Measurements from ENCODE around the gene SOX1.

Gene SOX1

DNA sequence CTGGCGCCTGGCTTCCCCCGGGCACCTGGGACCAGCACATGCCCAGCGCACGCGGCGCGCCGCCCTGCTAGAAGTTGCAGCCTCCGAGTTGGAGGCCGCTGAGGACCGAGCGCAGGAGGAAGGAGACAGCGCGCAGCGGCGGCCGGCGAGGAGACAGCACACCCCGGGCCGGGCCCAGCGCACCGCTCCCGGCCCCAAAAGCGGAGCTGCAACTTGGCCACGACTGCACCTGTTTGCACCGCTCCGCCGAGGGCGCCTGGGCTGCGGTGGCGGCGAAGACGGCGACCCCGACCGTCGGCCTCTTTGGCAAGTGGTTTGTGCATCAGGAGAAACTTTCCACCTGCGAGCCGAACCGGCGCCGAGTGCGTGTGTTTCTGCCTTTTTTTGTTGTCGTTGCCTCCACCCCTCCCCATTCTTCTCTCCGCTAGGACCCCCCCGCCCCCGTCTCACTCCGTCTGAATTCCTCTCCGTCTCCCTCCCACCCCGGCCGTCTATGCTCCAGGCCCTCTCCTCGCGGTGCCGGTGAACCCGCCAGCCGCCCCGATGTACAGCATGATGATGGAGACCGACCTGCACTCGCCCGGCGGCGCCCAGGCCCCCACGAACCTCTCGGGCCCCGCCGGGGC lies at the start of gene SOX1:
SOX1 (plus strand) TSS at position 34 of the 626 bp plus-strand sequence; CDS start at position 544, 510 bp downstream.
- no peak within 1 kb of the TSS for H3K27ac Mint-ChIP-seq
- H3K36me3 Mint-ChIP-seq (ENCODE audit: low read depth) = no peaks in the 10 kb centered on the region
- H3K27me3 Mint-ChIP-seq = peaks cover 80% of the 10 kb centered on the region
- H3K4me1 Mint-ChIP-seq (ENCODE audit: low read depth) = no peaks in the 10 kb centered on the region
- H3K4me3 Mint-ChIP-seq = peak within 1 kb of the TSS; percentile 38
- intact Hi-C loops (cut with micrococcal nuclease) = no loop called here
- no peaks in the 10 kb centered on the region for H3K9me3 Mint-ChIP-seq

DNA sequence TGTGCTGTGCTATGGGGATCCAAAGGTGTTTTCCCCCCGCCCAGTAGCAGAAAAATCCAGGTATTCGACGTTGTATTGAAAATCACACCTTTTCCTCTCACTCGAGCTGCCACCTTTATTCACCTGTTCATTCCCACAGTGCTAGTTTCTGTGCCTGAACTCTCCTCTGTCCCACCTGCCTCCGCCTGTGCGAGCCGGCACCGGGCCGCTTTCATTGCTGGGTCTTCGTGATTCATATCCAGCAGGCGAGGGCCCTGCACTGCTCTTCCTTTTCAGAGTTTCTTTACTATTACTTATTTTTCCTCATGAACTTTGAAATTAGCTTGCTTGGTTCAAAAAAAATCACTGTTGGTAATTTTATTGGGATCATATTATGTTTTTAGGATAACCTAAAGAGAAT lies 42.4 kb upstream of the SOX1 start:
- H3K27ac Mint-ChIP-seq = no peak overlapping the region
- H3K4me3 Mint-ChIP-seq = no peak overlapping the region
- intact Hi-C loops (cut with micrococcal nuclease) = no loop called here

DNA sequence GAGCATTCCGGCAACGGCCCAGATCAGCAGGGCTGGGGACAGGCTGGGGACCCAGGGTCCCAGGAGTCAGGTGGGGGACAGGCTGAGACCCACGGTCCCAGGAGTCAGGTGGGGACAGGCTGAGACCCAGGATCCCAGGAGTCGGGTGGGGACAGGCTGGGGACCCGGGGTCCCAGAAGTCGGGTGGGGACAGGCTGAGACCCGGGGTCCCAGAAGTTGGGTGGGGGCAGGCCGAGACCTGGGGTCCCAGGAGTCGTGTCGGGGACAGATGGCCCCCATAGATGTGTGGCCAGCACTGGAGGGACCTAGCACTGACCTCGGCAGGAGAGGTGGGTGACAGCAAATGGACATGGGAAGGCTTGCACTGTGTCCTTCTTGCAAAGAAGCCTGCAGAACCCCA lies 39.7 kb upstream of the SOX1 start:
- intact Hi-C loops (cut with micrococcal nuclease) = no loop called here
- Mint-ChIP-seq H3K4me1 (ENCODE audit: low read depth) (no peaks in the 10 kb centered on the region), H3K9me3 (peaks cover 9% of the 10 kb centered on the region), H3K27ac (no peak overlapping the region), H3K4me3 (no peak overlapping the region), H3K27me3 (no peaks in the 10 kb centered on the region), H3K36me3 (ENCODE audit: low read depth) (no peaks in the 10 kb centered on the region)

More for the DNA sequence above, 42.4 kb upstream of the SOX1 start:
- peaks cover 18% of the 10 kb centered on the region for H3K9me3 Mint-ChIP-seq
- H3K4me1 Mint-ChIP-seq (ENCODE audit: low read depth) = no peaks in the 10 kb centered on the region
- H3K27me3 Mint-ChIP-seq = no peaks in the 10 kb centered on the region
- no peaks in the 10 kb centered on the region for H3K36me3 Mint-ChIP-seq (ENCODE audit: low read depth)

DNA sequence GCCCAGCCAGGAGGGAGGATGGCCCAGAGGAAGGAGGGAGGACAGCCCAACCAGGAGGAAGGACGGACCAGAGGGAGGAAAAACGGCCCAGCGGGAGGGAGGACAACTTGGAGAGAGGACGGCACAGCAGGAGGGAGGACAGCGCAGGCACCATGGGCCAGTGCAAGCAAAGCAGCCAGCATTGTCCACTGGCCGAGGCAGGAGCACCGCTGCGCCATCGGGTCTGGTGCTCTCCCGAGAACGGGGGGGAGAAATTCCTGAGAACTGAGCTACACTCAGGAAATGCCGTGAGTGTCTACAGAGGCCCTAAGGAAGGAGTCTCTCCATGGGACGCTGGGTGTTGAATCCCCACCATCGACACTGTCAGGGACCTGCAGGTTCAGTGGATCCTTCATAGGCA lies 38.5 kb upstream of the SOX1 start:
- Mint-ChIP-seq H3K9me3 (peaks cover 9% of the 10 kb centered on the region), H3K27me3 (no peaks in the 10 kb centered on the region), H3K36me3 (ENCODE audit: low read depth) (no peaks in the 10 kb centered on the region), H3K27ac (no peak overlapping the region), H3K4me1 (ENCODE audit: low read depth) (no peaks in the 10 kb centered on the region), H3K4me3 (no peak overlapping the region)
- intact Hi-C loops (cut with micrococcal nuclease) = no loop called here

DNA sequence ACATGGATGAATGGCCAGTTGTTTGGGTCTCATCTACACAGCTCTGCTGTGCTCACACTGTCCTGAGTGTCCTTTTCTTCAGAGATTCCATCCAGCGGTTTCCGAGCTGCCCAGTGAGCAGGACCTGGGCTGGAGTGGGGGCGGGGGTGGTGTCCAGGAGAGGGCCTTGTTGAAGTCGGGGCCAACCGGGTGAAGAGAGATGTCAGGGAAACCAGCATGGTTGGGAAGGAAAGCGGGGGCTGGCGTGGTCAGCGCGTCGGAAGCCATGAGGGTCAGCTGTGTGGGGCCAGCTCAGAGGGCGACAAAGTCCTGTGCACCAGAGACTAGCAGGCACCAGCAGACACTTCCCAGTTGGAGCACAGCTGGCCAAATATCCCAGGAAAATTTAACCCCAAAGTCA lies 37.8 kb upstream of the SOX1 start:
- peaks cover 9% of the 10 kb centered on the region for H3K9me3 Mint-ChIP-seq
- intact Hi-C loops (cut with micrococcal nuclease) = no loop called here
- no peak overlapping the region for H3K27ac Mint-ChIP-seq
- no peak overlapping the region for H3K4me3 Mint-ChIP-seq
- no peaks in the 10 kb centered on the region for H3K4me1 Mint-ChIP-seq (ENCODE audit: low read depth)
- no peaks in the 10 kb centered on the region for H3K36me3 Mint-ChIP-seq (ENCODE audit: low read depth)
- H3K27me3 Mint-ChIP-seq = no peaks in the 10 kb centered on the region

DNA sequence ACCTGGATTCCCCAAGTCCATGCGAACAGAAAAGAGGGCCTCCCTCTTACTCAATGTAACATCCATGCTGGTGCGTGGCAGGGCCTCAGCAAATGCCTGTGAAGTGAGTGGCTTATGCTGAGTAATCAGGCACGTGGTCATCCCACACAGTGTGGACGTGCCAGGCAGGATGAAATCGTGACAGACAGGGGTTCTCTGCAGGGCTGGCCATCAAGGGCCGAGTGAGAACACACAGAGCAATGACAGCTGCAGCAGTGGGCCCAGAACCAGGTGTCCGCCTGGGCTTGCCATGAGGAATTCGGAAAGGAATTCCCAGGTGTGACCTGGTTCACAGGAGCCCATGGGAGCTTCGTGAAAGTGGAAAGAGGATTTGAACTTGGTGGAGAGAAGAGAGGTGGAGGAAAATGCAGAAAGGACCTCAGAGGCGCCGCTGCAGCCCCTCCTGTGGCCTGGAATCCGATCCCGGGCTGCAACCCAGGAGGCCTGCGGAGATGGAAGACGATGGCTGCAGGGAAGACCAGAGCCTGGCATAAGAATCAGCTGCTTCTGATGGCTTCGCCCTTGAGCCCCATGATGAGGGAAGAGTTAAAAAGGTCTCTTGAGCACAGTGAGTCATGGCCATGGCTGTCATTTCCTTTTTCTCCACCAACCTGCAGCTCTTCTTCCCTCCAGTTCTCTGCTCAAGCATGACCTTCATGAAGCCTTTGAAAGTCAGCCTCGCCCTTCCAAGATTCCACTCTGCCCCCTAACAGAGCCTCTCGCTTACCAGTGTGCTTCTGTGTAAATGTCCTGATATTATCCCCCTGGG lies 34.6 kb upstream of the SOX1 start:
- Mint-ChIP-seq H3K27ac (no peak overlapping the region), H3K27me3 (no peaks in the 10 kb centered on the region), H3K9me3 (no peaks in the 10 kb centered on the region), H3K4me1 (ENCODE audit: low read depth) (no peaks in the 10 kb centered on the region), H3K4me3 (no peak overlapping the region), H3K36me3 (ENCODE audit: low read depth) (no peaks in the 10 kb centered on the region)
- intact Hi-C loops (cut with micrococcal nuclease) = no loop called here

DNA sequence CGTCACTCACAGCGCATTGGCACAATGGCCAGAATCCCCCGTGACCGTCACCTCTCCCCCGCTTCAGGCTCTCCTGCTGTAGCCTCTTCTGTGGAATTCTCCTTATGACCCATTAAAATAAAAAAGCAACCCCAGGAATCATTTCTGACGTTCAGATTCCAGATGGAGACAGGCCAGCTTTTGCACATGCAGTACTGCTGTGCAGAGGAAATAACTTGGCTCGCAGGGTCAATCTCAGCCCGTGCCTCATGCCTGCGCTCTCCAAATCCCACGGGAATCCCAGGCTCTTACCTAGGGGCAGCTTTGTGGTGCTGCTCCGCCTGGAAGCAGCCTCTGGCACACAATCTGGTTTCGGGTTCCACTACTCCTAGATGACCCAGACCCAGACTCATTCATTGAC lies 32.7 kb upstream of the SOX1 start:
- Mint-ChIP-seq H3K27me3 (no peaks in the 10 kb centered on the region), H3K27ac (no peak overlapping the region), H3K4me1 (ENCODE audit: low read depth) (no peaks in the 10 kb centered on the region), H3K9me3 (no peaks in the 10 kb centered on the region), H3K36me3 (ENCODE audit: low read depth) (no peaks in the 10 kb centered on the region), H3K4me3 (no peak overlapping the region)
- intact Hi-C loops (cut with micrococcal nuclease) = no loop called here

DNA sequence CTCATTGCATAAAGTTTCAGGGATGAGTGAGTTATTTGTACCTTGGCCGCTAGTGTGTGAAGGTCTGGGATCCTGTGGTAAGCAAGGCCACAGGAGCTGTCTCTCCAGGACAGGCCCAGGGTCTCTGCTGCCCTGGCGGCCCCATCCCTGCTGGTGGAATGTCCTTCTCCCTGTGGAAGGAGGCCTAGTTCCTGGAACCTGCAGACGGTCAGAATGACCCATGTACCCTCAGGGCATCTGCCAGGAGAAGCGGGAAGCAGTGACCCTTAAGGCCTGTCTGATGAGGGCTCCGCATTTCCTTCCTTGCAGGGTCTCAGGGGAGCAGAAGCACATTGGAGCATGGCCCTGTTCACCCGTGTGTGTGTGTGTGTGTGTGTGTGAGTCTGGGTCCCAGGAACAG lies 32.1 kb upstream of the SOX1 start:
- Mint-ChIP-seq H3K4me1 (ENCODE audit: low read depth) (no peaks in the 10 kb centered on the region), H3K27ac (no peak overlapping the region), H3K36me3 (ENCODE audit: low read depth) (no peaks in the 10 kb centered on the region), H3K4me3 (no peak overlapping the region), H3K9me3 (no peaks in the 10 kb centered on the region), H3K27me3 (no peaks in the 10 kb centered on the region)
- intact Hi-C loops (cut with micrococcal nuclease) = no loop called here

DNA sequence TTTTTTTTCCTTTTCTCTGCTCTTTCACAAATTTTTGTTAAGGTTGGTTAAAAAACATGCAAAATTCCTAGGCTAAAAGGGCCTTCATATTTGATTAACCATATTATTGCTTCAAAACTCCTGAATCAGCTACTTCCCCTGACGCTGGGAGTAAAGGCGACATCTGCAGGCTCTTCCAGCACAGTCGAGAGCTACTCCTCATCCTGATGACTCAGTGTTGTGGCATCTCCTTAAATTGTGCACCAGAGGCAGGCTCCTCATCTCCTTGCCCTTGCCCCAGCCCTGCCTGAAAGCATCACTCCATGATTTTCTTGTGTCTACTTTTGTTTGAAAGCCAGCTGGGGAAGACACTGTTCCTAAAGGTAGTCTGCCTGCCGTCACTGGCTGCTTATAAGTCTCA lies 24.5 kb upstream of the SOX1 start:
- H3K4me3 Mint-ChIP-seq = no peak overlapping the region
- intact Hi-C loops (cut with micrococcal nuclease) = no loop called here
- H3K4me1 Mint-ChIP-seq (ENCODE audit: low read depth) = no peaks in the 10 kb centered on the region
- peaks cover 9% of the 10 kb centered on the region for H3K27me3 Mint-ChIP-seq
- no peak overlapping the region for H3K27ac Mint-ChIP-seq
- peaks cover 21% of the 10 kb centered on the region for H3K9me3 Mint-ChIP-seq
- H3K36me3 Mint-ChIP-seq (ENCODE audit: low read depth) = no peaks in the 10 kb centered on the region

DNA sequence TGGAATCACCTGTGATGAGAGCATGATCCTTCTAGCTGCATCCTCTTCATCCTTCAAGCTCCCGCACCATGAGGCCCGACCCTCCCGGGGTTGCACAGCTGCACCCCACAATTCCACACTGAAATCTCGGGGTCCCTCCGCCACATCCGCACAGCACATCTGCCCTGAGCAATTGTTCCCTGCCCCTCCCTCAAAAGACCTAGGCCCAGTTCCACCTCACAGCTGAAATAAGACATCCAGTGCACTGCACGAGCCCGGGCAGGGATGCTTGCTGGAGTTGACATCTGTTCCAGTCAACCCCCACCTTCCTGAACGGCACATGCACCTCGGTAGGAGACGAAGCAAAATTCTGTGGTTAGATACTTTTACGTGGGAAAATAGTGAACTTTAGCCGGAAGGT lies 14.7 kb upstream of the SOX1 start:
- H3K27ac Mint-ChIP-seq = no peak overlapping the region
- H3K4me3 Mint-ChIP-seq = no peak overlapping the region
- intact Hi-C loops (cut with micrococcal nuclease) = no loop called here
- peaks cover 12% of the 10 kb centered on the region for H3K9me3 Mint-ChIP-seq
- H3K36me3 Mint-ChIP-seq (ENCODE audit: low read depth) = no peaks in the 10 kb centered on the region
- H3K4me1 Mint-ChIP-seq (ENCODE audit: low read depth) = no peaks in the 10 kb centered on the region
- H3K27me3 Mint-ChIP-seq = peaks cover 66% of the 10 kb centered on the region

DNA sequence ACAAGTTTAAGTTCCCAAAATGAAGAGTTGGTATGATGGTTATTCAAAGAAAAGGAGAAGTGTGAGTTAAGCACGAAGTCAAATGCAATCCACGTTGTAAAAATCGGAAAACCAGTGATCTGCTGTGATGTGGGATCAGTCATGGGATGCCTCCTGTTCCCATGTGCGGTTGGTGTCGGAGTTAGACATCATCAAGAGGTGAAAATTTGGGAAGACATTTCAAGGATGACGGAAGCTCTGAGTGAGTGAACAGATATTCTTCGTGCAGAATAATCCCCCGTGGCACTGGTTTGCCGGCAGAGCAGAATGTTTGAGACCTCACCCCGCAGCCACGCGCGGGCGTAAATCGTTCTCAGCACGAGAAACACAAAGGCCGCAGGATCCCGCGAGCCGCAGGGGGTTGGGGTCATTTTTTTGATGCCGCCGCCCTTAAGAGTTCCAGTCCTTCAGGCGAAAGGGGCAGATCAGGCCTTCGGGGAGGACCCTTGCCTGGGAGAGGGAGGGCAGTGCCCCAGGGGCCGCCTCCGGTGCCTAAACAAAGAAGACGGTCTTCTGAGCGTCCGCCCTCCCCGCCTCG lies 13.7 kb upstream of the SOX1 start:
- Mint-ChIP-seq H3K4me1 (ENCODE audit: low read depth) (no peaks in the 10 kb centered on the region), H3K9me3 (peaks cover 2% of the 10 kb centered on the region), H3K27ac (no peak overlapping the region), H3K27me3 (peaks cover 73% of the 10 kb centered on the region), H3K4me3 (no peak overlapping the region), H3K36me3 (ENCODE audit: low read depth) (no peaks in the 10 kb centered on the region)
- intact Hi-C loops (cut with micrococcal nuclease) = no loop called here

DNA sequence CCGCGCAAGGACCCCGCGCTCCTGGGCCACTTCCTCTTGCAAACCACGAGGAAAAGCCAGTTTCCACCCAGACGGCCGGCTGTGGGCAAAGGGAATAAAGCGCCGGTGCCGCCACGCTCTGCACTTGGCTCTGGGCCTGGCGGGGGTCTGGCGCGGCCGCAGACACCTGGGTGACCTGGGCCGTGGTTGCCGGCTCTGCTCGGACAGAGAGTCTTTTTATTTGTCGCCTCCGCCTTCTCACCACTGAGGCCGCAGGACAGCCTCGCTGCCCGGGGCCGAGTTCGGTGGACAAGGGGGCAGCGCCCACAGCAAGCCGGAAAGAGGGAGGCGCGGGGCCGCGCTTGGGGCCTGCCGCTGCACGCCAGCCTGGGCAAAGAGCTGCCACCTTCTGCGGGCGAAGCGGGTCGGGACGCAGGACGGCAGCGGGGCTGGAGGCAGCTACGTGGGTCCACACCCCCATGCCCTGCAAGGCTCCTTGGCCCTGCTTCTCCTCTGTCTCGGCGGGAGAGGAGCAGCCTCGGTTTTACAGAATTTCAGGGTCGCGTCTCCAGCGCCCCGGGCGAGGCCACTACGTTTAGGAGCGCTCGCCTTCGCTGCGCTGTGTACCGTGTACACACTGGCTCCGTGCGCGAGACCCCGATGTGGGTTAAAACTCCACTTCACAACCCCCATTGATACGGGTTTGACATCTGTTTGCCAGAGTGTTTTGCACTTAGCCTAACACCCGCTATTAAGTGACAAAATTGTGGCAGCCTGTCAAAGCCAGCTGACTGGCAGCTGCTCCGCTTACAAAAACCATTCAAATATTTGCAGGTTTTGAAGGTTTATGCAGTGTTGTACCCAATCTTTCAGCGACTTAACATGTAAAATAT lies 13.0 kb upstream of the SOX1 start:
- Mint-ChIP-seq H3K27ac (no peak overlapping the region), H3K36me3 (ENCODE audit: low read depth) (no peaks in the 10 kb centered on the region), H3K4me3 (no peak overlapping the region), H3K9me3 (no peaks in the 10 kb centered on the region), H3K4me1 (ENCODE audit: low read depth) (no peaks in the 10 kb centered on the region), H3K27me3 (peaks cover 81% of the 10 kb centered on the region)
- intact Hi-C loops (cut with micrococcal nuclease) = no loop called here

DNA sequence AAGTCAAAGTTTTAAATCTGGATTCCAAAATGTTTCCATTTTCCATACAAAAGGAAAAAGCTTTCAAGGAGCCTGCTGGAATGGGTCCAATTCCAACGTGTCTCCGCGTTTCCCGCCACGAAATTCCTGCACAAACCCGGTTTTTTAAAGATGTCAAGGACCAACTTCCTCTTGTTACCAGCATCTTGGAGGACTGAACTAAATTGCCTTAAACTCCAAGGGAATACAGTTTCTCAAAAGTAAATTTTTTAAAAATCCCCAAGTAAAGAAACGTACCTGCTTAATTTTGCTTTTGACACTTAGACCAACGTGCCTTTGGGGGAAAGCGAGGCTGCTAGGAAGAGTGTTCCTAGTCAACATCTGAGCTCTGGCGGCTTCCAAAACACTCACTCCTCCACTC lies 12.3 kb upstream of the SOX1 start:
- H3K9me3 Mint-ChIP-seq = no peaks in the 10 kb centered on the region
- H3K36me3 Mint-ChIP-seq (ENCODE audit: low read depth) = no peaks in the 10 kb centered on the region
- intact Hi-C loops (cut with micrococcal nuclease) = no loop called here
- no peak overlapping the region for H3K27ac Mint-ChIP-seq
- no peaks in the 10 kb centered on the region for H3K4me1 Mint-ChIP-seq (ENCODE audit: low read depth)
- H3K27me3 Mint-ChIP-seq = peaks cover 87% of the 10 kb centered on the region
- H3K4me3 Mint-ChIP-seq = no peak overlapping the region

Data from dendritic cell treated with granulocyte-macrophage colony-stimulating factor and Interleukin-4, amounts not matched to agents 40 ng/mL and 50 ng/mL, for 4 days (primary cell).